GM18499 (cell line): Measurements from ENCODE around the gene ARL13B.
"Not testable (repeated sequence)": the region's sequence is repeated elsewhere in the genome, so short reads cannot be mapped to it uniquely, and the experiment has no call there.

Experiments
- ATAC-seq: cut with Tn5 transposase; IDR thresholded peaks from one replicate; pipeline ENCODE4 v1.9.1; 2021; ENCODE audit warnings: moderate number of reproducible peaks; ENCODE audit not compliant: insufficient read depth, unreplicated experiment

The ARL13B gene

GRCh38 chr3:93979850-93980676 lies at the start of gene ARL13B:
TSS of gene ARL13B (plus strand) at chr3:93980155. CDS start at chr3:93980424, 269 bp downstream.
- ATAC-seq: peak; percentile 100

DNA sequence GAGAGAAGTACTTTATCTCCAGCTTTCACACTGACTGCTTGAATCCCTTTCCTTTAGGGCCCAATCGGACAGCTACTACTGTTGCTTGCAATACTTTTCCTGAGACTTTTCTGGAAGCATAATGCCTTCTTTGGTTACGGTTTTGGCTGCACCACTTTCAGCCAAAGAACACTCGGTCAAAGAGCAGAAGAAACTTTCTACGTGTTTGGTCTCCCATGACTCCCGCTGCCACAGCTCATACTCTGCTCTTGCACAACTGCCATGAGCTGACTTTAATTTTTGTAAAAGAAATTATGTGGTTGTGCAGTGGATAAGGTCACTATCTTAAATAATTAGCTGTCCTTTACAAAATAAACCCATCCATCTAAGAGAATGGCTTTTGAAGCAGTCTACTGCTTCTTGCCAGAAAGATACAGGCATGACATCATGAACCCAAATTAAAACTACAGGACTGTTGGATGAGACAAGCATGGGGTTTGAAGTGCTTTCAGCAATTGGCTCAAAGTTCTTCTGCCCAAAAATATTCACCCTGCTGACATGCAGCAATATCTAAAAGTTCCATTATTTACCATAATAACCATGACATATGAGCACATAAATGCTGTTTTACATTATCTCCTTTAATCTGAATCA lies 48.2 kb upstream of the ARL13B start:
- ATAC-seq: no peak

- ATAC-seq: no peak
These were observed 45.4 kb upstream of the ARL13B start for GRCh38 chr3:93934366-93935046.

GRCh38 chr3:93936549-93936948 lies 43.4 kb upstream of the ARL13B start:
- ATAC-seq: no peak

GRCh38 chr3:93937485-93937884 lies 42.5 kb upstream of the ARL13B start:
- not testable (repeated sequence) for ATAC-seq

DNA sequence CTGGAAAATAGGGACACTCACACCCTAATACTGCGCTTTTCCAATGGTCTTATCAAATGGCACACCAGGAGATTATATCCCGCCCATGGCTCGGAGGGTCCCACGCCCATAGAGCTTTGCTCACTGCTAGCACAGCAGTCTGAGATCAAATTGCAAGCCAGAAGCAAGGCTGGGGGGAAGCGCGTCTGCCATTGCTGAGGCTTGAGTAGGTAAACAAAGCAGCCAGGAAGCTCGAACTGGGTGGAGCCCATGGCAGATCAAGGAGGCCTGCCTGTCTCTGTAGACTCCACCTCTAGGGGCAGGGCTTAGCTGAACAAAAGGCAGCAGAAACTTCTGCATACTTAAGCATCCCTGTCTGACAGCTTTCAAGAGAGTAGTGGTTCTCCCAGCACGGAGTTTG lies 30.0 kb upstream of the ARL13B start:
- ATAC-seq: not testable (repeated sequence)

DNA sequence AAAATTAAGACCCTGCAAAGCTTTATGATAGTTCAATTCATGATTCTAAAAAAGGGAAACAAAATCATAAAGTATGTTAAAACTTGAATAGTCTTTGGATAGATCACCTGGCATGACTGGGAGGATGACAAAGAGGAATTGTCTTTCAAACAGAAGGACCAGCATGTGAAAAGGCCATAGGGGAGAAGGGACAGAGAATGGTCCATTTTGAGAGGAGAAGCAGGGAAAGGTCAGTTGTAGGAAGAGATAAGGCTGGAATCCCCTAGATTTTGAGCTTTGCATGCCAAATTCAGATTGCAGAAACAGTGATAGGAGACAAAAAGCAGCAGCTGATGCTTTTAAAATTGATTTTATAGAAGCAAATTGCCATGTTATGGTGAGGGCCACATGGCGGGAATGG lies 18.9 kb upstream of the ARL13B start:
- no peak for ATAC-seq

DNA sequence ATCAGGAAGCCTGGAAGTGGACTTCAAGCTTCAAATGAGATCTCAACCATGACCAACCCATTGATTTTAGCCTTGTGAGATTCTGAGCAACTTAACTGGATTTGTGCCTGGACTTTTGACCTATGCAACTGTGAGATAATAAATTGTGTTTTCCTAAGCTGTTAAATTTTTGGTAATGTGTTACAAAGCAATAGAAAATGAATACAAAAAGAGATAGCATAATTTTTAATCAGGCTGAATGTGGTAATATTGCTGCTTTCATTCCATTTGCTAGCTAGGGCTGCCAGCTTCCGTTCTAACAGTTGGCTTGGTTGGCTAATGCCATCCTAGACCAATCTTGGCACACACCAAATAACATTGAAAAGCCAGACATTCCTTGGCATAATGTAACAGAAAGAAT lies 18.5 kb upstream of the ARL13B start:
- no peak for ATAC-seq

DNA sequence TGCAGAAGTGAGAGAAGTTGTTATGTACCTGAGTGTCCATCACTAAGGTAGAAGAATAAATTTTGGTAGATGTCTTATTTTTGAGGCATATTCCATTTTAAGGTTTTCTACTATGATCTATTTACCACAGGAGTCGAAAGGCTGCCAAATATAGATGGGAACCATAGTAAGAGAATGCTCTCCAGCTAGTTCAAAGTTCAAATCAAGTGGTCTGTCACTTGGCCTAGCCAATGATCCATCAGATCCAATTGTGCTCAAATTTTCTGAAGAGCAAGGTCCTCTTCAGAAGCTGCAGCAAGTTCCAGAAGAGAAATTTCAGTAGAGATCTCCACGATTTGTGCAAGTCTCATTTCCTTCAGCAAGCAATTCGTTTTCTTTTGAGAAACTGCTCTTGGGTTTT lies 17.2 kb upstream of the ARL13B start:
- no peak for ATAC-seq

- ATAC-seq: not testable (repeated sequence)
These were observed 14.8 kb upstream of the ARL13B start for GRCh38 chr3:93965106-93965505.

DNA sequence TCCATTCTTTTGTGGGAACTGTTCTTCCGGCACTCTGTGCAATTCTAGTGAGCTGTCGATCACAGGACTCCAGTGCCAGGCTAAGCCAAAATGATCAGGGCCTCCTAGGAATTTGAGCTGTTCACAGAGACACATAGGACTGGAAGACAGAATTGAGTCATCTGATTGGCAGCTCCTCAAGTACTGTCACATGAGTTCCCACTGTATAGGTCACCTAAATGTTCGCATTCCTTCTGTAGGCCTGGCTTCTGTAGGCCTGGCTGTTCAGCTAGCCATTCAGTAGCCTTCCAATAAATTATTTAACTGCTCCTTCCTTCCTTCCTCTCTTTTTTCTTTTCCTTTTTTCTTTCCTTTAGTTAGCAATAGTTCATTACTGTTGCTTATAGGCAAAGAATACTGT lies 10.5 kb upstream of the ARL13B start:
- ATAC-seq: no peak

GRCh38 chr3:93969997-93970396 lies 10.0 kb upstream of the ARL13B start:
- ATAC-seq: no peak

DNA sequence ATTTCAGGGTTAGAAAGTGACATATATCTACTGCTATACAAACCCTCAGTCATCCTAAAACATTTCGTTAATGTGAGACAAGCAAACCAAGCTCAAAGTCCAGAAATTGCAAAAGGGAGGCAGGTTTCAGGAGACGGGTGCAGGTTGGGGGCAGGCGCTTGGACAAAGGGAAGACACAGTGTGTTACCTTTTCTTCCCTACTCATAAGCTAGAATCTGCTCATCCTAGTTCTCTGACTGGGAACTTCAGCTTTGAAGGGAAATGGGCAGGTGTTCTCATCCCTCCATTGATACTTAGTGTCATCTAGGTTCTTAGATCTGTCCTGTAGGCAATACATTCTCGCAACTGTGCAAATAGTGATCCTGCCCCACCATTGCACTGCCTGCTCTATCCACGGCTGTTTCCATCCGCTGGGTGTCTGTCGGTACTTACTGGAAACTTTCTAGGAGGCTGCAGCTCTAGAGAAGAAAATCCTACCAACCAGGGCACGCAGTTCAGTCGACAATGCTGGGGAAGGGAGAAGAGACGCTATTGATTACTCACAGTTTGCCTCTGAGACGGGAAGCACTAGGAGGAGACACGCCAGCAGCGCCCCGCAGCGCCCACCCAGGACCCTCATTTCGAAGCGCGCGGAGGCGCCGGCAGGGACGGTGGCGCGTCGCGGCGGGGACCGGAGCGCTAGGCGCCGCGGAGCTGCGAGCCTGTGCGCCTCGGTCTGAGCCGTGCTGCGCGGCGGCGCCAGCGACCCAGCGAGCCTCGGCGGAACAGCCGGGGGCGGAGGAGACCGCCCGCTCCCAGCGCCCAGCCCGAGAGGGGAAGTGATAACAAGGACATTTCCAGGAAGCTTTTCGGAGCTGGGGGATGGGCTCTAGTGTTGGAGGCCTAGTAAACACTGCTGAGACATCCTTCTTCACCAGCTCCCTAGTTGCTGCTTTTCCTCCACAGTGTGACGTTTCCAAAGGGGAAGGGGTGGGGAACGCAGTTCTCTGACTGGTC lies 6.5 kb upstream of the ARL13B start, which contains the start of gene PROS1:
PROS1 (minus strand) TSS at position 766 of the 996 bp plus-strand sequence; CDS start at position 619, 147 bp downstream.
- no peak for ATAC-seq

- no peak for ATAC-seq
These were observed 1.7 kb downstream of the ARL13B start for GRCh38 chr3:93981649-93982048.

DNA sequence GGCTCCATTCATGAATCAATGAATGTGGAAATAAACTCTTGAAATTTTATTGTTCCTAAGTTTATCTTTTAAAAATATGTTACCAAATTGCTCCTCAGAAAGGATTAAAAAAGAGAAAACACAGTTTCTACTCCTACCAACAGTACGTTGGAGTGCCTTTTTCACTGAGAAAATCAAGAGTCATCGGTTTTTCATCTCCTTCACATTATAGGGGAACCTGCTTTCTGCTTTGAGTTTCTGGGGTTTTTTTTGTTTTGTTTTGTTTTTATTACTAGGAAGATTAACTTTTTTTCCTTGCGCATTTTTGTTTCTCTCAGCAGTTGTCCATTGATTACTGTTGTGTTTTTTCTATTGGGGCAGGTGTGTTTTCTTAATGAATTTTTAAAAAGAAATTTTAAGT lies 3.5 kb downstream of the ARL13B start:
- no peak for ATAC-seq

DNA sequence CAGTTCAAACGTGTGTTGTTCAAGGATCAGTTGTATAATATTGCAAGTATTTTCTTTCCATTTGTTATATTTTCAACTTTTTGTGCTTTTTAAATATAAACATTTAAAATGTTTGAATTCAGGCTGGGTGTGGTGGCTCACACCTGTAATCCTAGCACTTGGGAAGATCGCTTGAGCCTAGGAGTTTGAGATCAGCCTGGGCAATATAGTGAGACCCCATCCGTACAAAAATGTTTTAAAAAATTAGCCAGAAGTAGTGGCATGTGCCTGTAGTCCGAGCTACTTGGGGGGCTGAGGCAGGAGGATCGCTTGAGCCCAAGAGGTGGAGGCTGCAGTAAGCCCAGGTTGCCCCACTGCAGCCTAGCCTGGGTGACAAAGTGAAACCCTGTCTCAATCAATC lies 4.7 kb downstream of the ARL13B start:
- ATAC-seq: no peak

- ATAC-seq: no peak
These were observed 8.3 kb downstream of the ARL13B start for GRCh38 chr3:93988283-93988682.

GRCh38 chr3:93988764-93989163 lies 8.8 kb downstream of the ARL13B start:
- no peak for ATAC-seq

DNA sequence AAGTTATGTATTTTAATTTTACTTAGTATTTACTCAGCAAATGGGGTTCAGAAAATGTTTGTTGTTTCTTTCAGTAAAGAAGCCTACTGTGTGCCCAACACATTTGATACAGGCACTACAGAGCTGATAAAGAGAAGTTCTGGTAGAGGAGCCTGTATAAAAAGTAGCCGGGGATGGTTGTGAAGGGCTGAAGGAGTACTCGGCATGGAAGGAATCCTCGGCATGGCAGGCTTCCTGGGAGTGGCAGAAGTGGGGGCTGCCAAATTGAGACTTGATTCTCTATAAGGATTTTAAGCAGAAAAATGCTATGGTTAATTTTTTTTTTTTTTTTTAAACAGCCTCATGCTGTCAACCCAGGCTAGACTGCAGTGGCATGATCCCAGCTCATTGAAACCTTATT lies 9.3 kb downstream of the ARL13B start:
- no peak for ATAC-seq

- ATAC-seq: no peak
These were observed 11.7 kb downstream of the ARL13B start for GRCh38 chr3:93991631-93992030.
